ENCODE measurements around the gene SVIL.
A peak's percentile ranks its signal among the peaks of the same experiment; 100 is the strongest.
"Not testable (repeated sequence)": the region's sequence is repeated elsewhere in the genome, so short reads cannot be mapped to it uniquely, and the experiment has no call there.

The SVIL gene

GRCh38 chr10:29508554-29509244 lies 126.1 kb downstream of the SVIL start:
- no peak for TF ChIP-seq CTCF (IDR thresholded peaks at IDR 0.05)
- Histone ChIP-seq H3K27ac (no peak overlapping the region), H3K4me3 (no peak overlapping the region)
- no peak for DNase-seq (ENCODE audit: low spot score)

GRCh38 chr10:29507750-29508149 lies 127.0 kb downstream of the SVIL start:
- not testable (repeated sequence) for H3K4me3 ChIP-seq; H3K27ac ChIP-seq; DNase-seq (ENCODE audit: low spot score)

- DNase-seq (ENCODE audit: low spot score); H3K27ac ChIP-seq; H3K4me3 ChIP-seq: not testable (repeated sequence)
Measured at GRCh38 chr10:29506324-29506921, 128.3 kb downstream of the SVIL start.

GRCh38 chr10:29502351-29502750 lies 132.4 kb downstream of the SVIL start:
- Histone ChIP-seq H3K27ac (no peak overlapping the region), H3K4me3 (no peak overlapping the region)
- no peak for DNase-seq (ENCODE audit: low spot score)
- no peak for TF ChIP-seq CTCF (IDR thresholded peaks at IDR 0.05)

GRCh38 chr10:29501692-29502091 lies 133.1 kb downstream of the SVIL start:
- Histone ChIP-seq H3K27ac (no peak overlapping the region), H3K4me3 (no peak overlapping the region)
- no peak for TF ChIP-seq CTCF (IDR thresholded peaks at IDR 0.05)
- DNase-seq (ENCODE audit: low spot score) = no peak

GRCh38 chr10:29499993-29500537 lies 134.7 kb downstream of the SVIL start:
- DNase-seq (ENCODE audit: low spot score) = no peak
- no peak overlapping the region for H3K4me3 ChIP-seq
- H3K27ac ChIP-seq = no peak overlapping the region
- no peak for TF ChIP-seq CTCF (IDR thresholded peaks at IDR 0.05)

GRCh38 chr10:29496341-29497162 lies 138.2 kb downstream of the SVIL start:
- peak; percentile 88 for TF ChIP-seq CTCF (IDR thresholded peaks at IDR 0.05)
- H3K27ac ChIP-seq = no peak overlapping the region
- no peak for DNase-seq (ENCODE audit: low spot score)

More at GRCh38 chr10:29496341-29497162, 138.2 kb downstream of the SVIL start:
- H3K4me3 ChIP-seq = no peak overlapping the region

Data from coronary artery (tissue), 2 donors.